RWPE1 (cell line): Measurements from ENCODE around the gene APBB2.

Experiments
- CTCF ChIA-PET: fragments of 350-600 bp; sonication (Branson Sonifier 250); formaldehyde crosslinking; extraction: SDS; loops from one replicate; lab custom pipeline; 2021; lab: Yijun Ruan, JAX
- POLR2A ChIA-PET: fragments of 400-600 bp; formaldehyde crosslinking; extraction: SDS; loops from one replicate; lab custom pipeline; 2020; ENCODE audit warnings: antibody characterized with exemption; ENCODE audit not compliant: low non-redundant PET; lab: Yijun Ruan, JAX
- DNase-seq: peaks from one replicate; pipeline ENCODE4 v3.0.0; 2012; ENCODE audit warnings: low spot score
- H3K27ac ChIP-seq: fragments of 450-650 bp; 2 replicates; pipeline ENCODE4 v1.5.1; 2017
- CTCF ChIP-seq: fragments of 450-650 bp; conservative IDR thresholded peaks from 2 replicates; pipeline ENCODE4 v1.5.1; 2017; ENCODE audit warnings: low read depth, mild to moderate bottlenecking

The APBB2 gene

DNA sequence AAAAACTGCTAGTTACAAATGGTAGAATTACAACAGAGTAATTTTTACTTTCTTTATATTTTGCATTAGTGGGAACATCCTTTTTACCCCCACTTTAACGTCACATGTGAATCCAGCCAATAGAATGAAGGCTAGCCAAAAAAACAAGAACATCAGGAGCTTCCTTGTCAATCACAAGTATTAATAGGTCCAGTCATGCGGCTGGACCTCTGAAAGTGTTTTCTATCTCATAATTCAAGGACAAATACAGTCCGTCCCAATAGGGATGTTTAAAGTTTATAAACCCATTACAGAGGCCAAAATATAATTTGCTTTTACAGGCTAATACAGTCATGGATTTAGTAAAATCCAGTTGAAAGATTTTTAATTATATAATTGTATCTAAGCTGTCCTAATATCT lies 110.7 kb downstream of the APBB2 start:
- DNase-seq, result no peak
- ChIA-PET CTCF (interaction anchor here (0.6 kb wide), 1 partner anchor 9 kb away, joined by 3 read pairs; no protein-coding TSS in a partner anchor), POLR2A (no interaction called here)
- no peak for TF ChIP-seq CTCF
- H3K27ac ChIP-seq, result no peak overlapping the region

DNA sequence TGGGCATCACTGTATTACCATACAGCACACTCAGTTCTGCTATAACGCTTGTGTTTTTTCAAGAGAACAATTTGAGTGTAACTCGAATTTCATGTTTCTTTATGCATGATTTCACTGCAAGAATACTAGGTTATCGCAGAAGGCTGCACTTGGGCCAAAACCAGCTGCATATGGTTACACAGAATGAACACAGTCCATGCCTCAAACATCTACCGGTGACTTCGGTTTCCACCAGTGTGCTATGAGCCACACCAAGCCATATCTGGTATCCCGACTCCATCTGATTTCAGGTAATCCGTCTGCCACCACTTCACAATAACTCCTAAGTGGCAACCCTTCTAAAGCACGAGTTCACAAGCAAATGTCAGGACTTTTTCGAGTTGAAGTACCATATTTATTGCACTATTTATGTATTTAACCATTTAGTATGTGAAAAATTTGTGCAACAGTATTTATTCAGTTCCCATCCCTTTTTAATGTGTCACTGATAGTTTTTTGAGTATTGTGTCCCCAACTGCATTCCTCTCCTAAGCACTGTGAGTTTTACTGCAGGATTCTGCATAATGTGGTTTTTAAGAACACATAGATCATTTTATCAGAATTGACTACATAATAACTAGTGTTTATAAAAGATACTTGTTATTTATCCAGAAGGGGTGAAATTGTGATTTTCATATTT lies 111.8 kb downstream of the APBB2 start:
- POLR2A ChIA-PET, result no interaction called here
- no peak for DNase-seq
- no peak for TF ChIP-seq CTCF
- CTCF ChIA-PET, result no interaction called here
- no peak overlapping the region for H3K27ac ChIP-seq

- no peak for DNase-seq
- no peak overlapping the region for H3K27ac ChIP-seq
- no peak for TF ChIP-seq CTCF
- ChIA-PET CTCF (interaction anchor here (0.8 kb wide), 1 partner anchor 20 kb away, joined by 3 read pairs; no protein-coding TSS in a partner anchor), POLR2A (no interaction called here)
Observed at GRCh38 chr4:41098093-41099048, 116.0 kb downstream of the APBB2 start.

- TF ChIP-seq CTCF, result no peak
- ChIA-PET CTCF (interaction anchor here (0.5 to 1.1 kb wide), 2 partner anchors 119 to 163 kb away, joined by 3 read pairs; no protein-coding TSS in a partner anchor), POLR2A (no interaction called here)
- peak; percentile 12 for DNase-seq
- H3K27ac ChIP-seq, result no peak overlapping the region
Observed at GRCh38 chr4:41095973-41096372, 118.4 kb downstream of the APBB2 start.

- CTCF ChIA-PET, result interaction anchor here (0.5 kb wide), 1 partner anchor 164 kb away, joined by 3 read pairs; no protein-coding TSS in a partner anchor
- DNase-seq, result no peak
- no peak overlapping the region for H3K27ac ChIP-seq
- no peak for TF ChIP-seq CTCF
- POLR2A ChIA-PET, result no interaction called here
Observed at GRCh38 chr4:41095192-41095872, 119.0 kb downstream of the APBB2 start.

GRCh38 chr4:41092128-41092527 lies 122.2 kb downstream of the APBB2 start:
- ChIA-PET CTCF (no interaction called here), POLR2A (interaction anchor here (0.5 kb wide), 1 partner anchor 40 kb away, joined by 3 read pairs; no protein-coding TSS in a partner anchor)
- no peak for DNase-seq
- H3K27ac ChIP-seq, result no peak overlapping the region
- no peak for TF ChIP-seq CTCF
